ENCODE results near the gene SLC35G1.

SLC35G1 gene

GRCh38 chr10:93893646-93894515, at the start of gene SLC35G1:
SLC35G1 (plus strand) TSS chr10:93893978; CDS start chr10:93894034, 56 bp downstream.
- peak; percentile 36 to 48 for DNase-seq (ENCODE audit: low read depth in 2 of 2)

GRCh38 chr10:93844979-93845626, 48.7 kb upstream of the SLC35G1 start:
- DNase-seq (ENCODE audit: low read depth in 2 of 2), result no peak

- DNase-seq (ENCODE audit: low read depth in 2 of 2), result no peak
These were observed 44.2 kb upstream of the SLC35G1 start for GRCh38 chr10:93849593-93849992.

- no peak for DNase-seq (ENCODE audit: low read depth in 2 of 2)
These were observed 43.5 kb upstream of the SLC35G1 start for GRCh38 chr10:93850031-93851015.

GRCh38 chr10:93851169-93851568, 42.6 kb upstream of the SLC35G1 start:
- DNase-seq (ENCODE audit: low read depth in 2 of 2), result no peak

- no peak for DNase-seq (ENCODE audit: low read depth in 2 of 2)
These were observed 41.2 kb upstream of the SLC35G1 start for GRCh38 chr10:93852476-93853095.

- no peak for DNase-seq (ENCODE audit: low read depth in 2 of 2)
These were observed 38.8 kb upstream of the SLC35G1 start for GRCh38 chr10:93854975-93855374.

- DNase-seq (ENCODE audit: low read depth in 2 of 2), result no peak
These were observed 37.2 kb upstream of the SLC35G1 start for GRCh38 chr10:93856349-93857145.

GRCh38 chr10:93859049-93859655, 34.6 kb upstream of the SLC35G1 start:
- DNase-seq (ENCODE audit: low read depth in 2 of 2), result no peak

GRCh38 chr10:93861825-93862224, 32.0 kb upstream of the SLC35G1 start:
- DNase-seq (ENCODE audit: low read depth in 2 of 2), result no peak

- DNase-seq (ENCODE audit: low read depth in 2 of 2), result no peak
These were observed 27.9 kb upstream of the SLC35G1 start for GRCh38 chr10:93865794-93866425.

GRCh38 chr10:93867525-93867924, 26.3 kb upstream of the SLC35G1 start:
- no peak for DNase-seq (ENCODE audit: low read depth in 2 of 2)

GRCh38 chr10:93871671-93872204, 22.0 kb upstream of the SLC35G1 start:
- no peak for DNase-seq (ENCODE audit: low read depth in 2 of 2)

GRCh38 chr10:93872375-93873158, 21.2 kb upstream of the SLC35G1 start:
- no peak for DNase-seq (ENCODE audit: low read depth in 2 of 2)

- no peak for DNase-seq (ENCODE audit: low read depth in 2 of 2)
These were observed 20.2 kb upstream of the SLC35G1 start for GRCh38 chr10:93873420-93874115.

GRCh38 chr10:93874309-93875031, 19.3 kb upstream of the SLC35G1 start:
- DNase-seq (ENCODE audit: low read depth in 2 of 2), result no peak

- DNase-seq (ENCODE audit: low read depth in 2 of 2), result no peak
These were observed 18.8 kb upstream of the SLC35G1 start for GRCh38 chr10:93875032-93875358.
